Activated gamma-delta T cell treated with Interleukin-2 at 50 U/mL for 16 hours (primary cell): ENCODE results near the gene SEZ6L.

Source experiments
- DNase-seq: peaks from one replicate; pipeline ENCODE4 v3.0.0-alpha.2; 2020

SEZ6L gene

GRCh38 chr22:26246552-26246951 lies 77.3 kb downstream of the SEZ6L start:
- DNase-seq: no peak

GRCh38 chr22:26251869-26252268 lies 82.6 kb downstream of the SEZ6L start:
- DNase-seq: no peak

GRCh38 chr22:26259510-26259909 lies 90.2 kb downstream of the SEZ6L start:
- DNase-seq: no peak

- no peak for DNase-seq
Measured at GRCh38 chr22:26264162-26264561, 94.9 kb downstream of the SEZ6L start.

GRCh38 chr22:26265281-26265680 lies 96.0 kb downstream of the SEZ6L start:
- no peak for DNase-seq

- DNase-seq: no peak
Measured at GRCh38 chr22:26265909-26266308, 96.6 kb downstream of the SEZ6L start.

- no peak for DNase-seq
Measured at GRCh38 chr22:26267856-26268255, 98.6 kb downstream of the SEZ6L start.

- no peak for DNase-seq
Measured at GRCh38 chr22:26269572-26269971, 100.3 kb downstream of the SEZ6L start.

- no peak for DNase-seq
Measured at GRCh38 chr22:26271427-26271826, 102.2 kb downstream of the SEZ6L start.

GRCh38 chr22:26273011-26273675 lies 103.9 kb downstream of the SEZ6L start:
- DNase-seq: no peak

GRCh38 chr22:26276529-26277160 lies 107.4 kb downstream of the SEZ6L start:
- DNase-seq: no peak

- no peak for DNase-seq
Measured at GRCh38 chr22:26281941-26282340, 112.7 kb downstream of the SEZ6L start.

- DNase-seq: no peak
Measured at GRCh38 chr22:26283330-26283729, 114.1 kb downstream of the SEZ6L start.

- DNase-seq: no peak
Measured at GRCh38 chr22:26285632-26286031, 116.4 kb downstream of the SEZ6L start.

- DNase-seq: no peak
Measured at GRCh38 chr22:26286091-26286820, 117.0 kb downstream of the SEZ6L start.

- DNase-seq: no peak
Measured at GRCh38 chr22:26287382-26288225, 118.3 kb downstream of the SEZ6L start.

- DNase-seq: no peak
Measured at GRCh38 chr22:26289611-26290101, 120.4 kb downstream of the SEZ6L start.

- no peak for DNase-seq
Measured at GRCh38 chr22:26291940-26292666, 122.8 kb downstream of the SEZ6L start.

- DNase-seq: no peak
Measured at GRCh38 chr22:26292667-26292995, 123.4 kb downstream of the SEZ6L start.

- DNase-seq: no peak
Measured at GRCh38 chr22:26295563-26296126, 126.4 kb downstream of the SEZ6L start.

- DNase-seq: no peak
Measured at GRCh38 chr22:26298605-26299310, 129.5 kb downstream of the SEZ6L start.
